ENCODE measurements around the gene TPI1. TPM values are rescaled to one million over a fixed set of nuclear protein-coding genes. Genes with fewer than 3 reads are reported as not detected.

Gene TPI1
- total RNA-seq, 1 experiment from 2014 or later: 1,177 TPM

DNA sequence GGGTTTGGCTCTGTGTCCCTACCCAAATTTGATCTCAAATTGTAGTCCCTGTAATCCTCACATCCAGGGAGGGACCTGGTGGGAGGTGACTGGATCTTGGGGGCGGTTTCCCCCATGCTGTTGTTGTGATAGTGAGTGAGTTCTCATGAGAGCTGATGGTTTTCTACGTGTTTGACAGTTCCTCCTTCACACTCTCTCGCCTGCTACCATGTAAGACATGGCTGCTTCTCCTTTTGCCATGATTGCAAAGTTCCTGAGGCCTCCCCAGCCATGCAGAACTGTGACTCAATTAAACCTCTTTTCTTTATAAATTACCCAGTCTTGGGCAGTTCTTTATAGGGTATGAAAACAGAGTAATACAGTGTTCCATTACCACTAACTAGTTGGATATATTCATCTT is 27.0 kb downstream of the TPI1 start:
- Histone ChIP-seq H3K14ac (ENCODE audit: insufficient read depth, low read length) (no peak overlapping the region), H3K79me2 (ENCODE audit: insufficient read depth, low read length) (no peaks in the 10 kb centered on the region), H3K4me1 (ENCODE audit: insufficient read depth, low read length) (peaks cover 3% of the 10 kb centered on the region; the same call in 1 of the 2 replicates), H2BK5ac (ENCODE audit: insufficient read length, low read length) (no peak overlapping the region), H3K27ac (ENCODE audit: insufficient read length, low read depth, low read length) (no peak overlapping the region), H3K9me3 (ENCODE audit: control insufficient read depth, low read depth, low read length) (no peaks in the 10 kb centered on the region), H2BK12ac (ENCODE audit: insufficient read length, low read depth, low read length) (no peak overlapping the region), H2AK5ac (ENCODE audit: insufficient read length, low read length) (no peak overlapping the region), H3K18ac (ENCODE audit: insufficient read length, low read depth, low read length) (no peak overlapping the region), H3K4me2 (ENCODE audit: insufficient read depth, insufficient read length, low read length) (no peak overlapping the region), H3K56ac (ENCODE audit: insufficient read length, low read depth, low read length) (no peak overlapping the region), H3T11ph (ENCODE audit: low read length) (no peak overlapping the region), H3K79me1 (ENCODE audit: insufficient read depth, low read depth, low read length, poor library complexity, severe bottlenecking) (no peaks in the 10 kb centered on the region), H3K27me3 (ENCODE audit: insufficient read depth, low read length) (no peaks in the 10 kb centered on the region), H3K23me2 (ENCODE audit: insufficient read length, low read depth, low read length, poor library complexity, severe bottlenecking) (peaks cover 6% of the 10 kb centered on the region), H3K4ac (ENCODE audit: low read depth, low read length) (no peak overlapping the region), H2BK15ac (ENCODE audit: low read depth, low read length) (no peak overlapping the region), H2AFZ (ENCODE audit: low read length) (no peak overlapping the region), H3K9ac (ENCODE audit: extremely low read depth, insufficient read length, low read length) (no peak overlapping the region), H4K91ac (ENCODE audit: insufficient read length, low read depth, low read length) (no peak overlapping the region), H3K23ac (ENCODE audit: insufficient read length, low read depth, low read length) (no peak overlapping the region), H4K5ac (ENCODE audit: insufficient read length, low read depth, low read length) (no peak overlapping the region), H4K8ac (replicated peaks; ENCODE audit: insufficient read length, low read depth, low read length) (no peak overlapping the region), H4K20me1 (ENCODE audit: control insufficient read depth, insufficient read depth, insufficient read length) (no peaks in the 10 kb centered on the region), H2BK120ac (ENCODE audit: low read depth, low read length, poor library complexity, severe bottlenecking) (no peak overlapping the region), H2BK20ac (ENCODE audit: low read depth, low read length, poor library complexity, severe bottlenecking) (no peak overlapping the region)
- Mint-ChIP-seq H3K27me3 (ENCODE audit: low read depth) (no peaks in the 10 kb centered on the region; the same call in 1 of the 2 replicates), H3K4me3 (no peak overlapping the region), H3K9me3 (peaks cover 0 to 3% of the 10 kb centered on the region in 2 experiments; a peak in 1 of 5 replicates), H3K4me1 (peaks cover 9 to 11% of the 10 kb centered on the region in 2 experiments), H3K27ac (no peak overlapping the region), H3K36me3 (ENCODE audit: insufficient read depth in 1 of 3, low read depth in 3 of 3) (peaks cover 0 to 8% (median 5%) of the 10 kb centered on the region in 3 experiments; a peak in 5 of 7 replicates)
- TF ChIP-seq, protein P1, sequence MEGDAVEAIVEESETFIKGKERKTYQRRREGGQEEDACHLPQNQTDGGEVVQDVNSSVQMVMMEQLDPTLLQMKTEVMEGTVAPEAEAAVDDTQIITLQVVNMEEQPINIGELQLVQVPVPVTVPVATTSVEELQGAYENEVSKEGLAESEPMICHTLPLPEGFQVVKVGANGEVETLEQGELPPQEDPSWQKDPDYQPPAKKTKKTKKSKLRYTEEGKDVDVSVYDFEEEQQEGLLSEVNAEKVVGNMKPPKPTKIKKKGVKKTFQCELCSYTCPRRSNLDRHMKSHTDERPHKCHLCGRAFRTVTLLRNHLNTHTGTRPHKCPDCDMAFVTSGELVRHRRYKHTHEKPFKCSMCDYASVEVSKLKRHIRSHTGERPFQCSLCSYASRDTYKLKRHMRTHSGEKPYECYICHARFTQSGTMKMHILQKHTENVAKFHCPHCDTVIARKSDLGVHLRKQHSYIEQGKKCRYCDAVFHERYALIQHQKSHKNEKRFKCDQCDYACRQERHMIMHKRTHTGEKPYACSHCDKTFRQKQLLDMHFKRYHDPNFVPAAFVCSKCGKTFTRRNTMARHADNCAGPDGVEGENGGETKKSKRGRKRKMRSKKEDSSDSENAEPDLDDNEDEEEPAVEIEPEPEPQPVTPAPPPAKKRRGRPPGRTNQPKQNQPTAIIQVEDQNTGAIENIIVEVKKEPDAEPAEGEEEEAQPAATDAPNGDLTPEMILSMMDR (conservative IDR thresholded peaks at IDR 0.05): no peak
- no peak for DNase-seq
- no CpG with 5 or more reads among the region's 3 CpGs for WGBS (ENCODE audit: extremely low coverage, insufficient read length, low lambda C conversion rate)
